Cardiac muscle cell (in vitro differentiated cells and primary cell): ENCODE data around the gene OSBP2. TPM values are rescaled to one million over a fixed set of nuclear protein-coding genes. Genes with fewer than 3 reads are reported as not detected.
A peak's percentile ranks its signal among the peaks of the same experiment; 100 is the strongest.
"Not testable (repeated sequence)": the region's sequence is repeated elsewhere in the genome, so short reads cannot be mapped to it uniquely, and the experiment has no call there.

Experiments used
- DNase-seq, 2 donors: peaks; one replicate each; pipeline versions ENCODE4 v3.0.0 to v3.0.0-alpha.2; 2010 to 2017; ENCODE audit warnings: low read depth in 1 of 2, low spot score in 1 of 2
- H3K27ac ChIP-seq: fragments of 200-600 bp; sonication (generic); 2 replicates; pipeline ENCODE4 v1.5.1; 2016
- H3K27me3 ChIP-seq: fragments of 200-600 bp; sonication (generic); 2 replicates; pipeline ENCODE4 v1.6.0; 2016; ENCODE audit warnings: control low read depth
- H3K36me3 ChIP-seq: fragments of 200-600 bp; sonication (generic); 2 replicates; pipeline ENCODE4 v1.5.1; 2016; ENCODE audit warnings: control low read depth
- H3K4me1 ChIP-seq: fragments of 200-600 bp; sonication (generic); 2 replicates; pipeline ENCODE4 v1.8.1; 2017; ENCODE audit warnings: low read depth, mild to moderate bottlenecking, mixed run types
- H3K4me3 ChIP-seq: fragments of 200-600 bp; sonication (generic); 2 replicates; pipeline ENCODE4 v1.5.1; 2016; ENCODE audit warnings: mild to moderate bottlenecking
- H3K9me3 ChIP-seq: fragments of 200-600 bp; sonication (generic); 2 replicates; pipeline ENCODE4 v1.5.1; 2017; ENCODE audit warnings: low read depth, mild to moderate bottlenecking, control low read depth
- polyA plus RNA-seq: library from polyadenylated mRNA; unstranded; fragments of >200 nt; fragmentation: Nextera tagmentation; extraction: Ambion mirVana; gene quantifications from 2 replicates; pipeline ENCODE4 v1.2.1, GENCODE V29; 2016
- total RNA-seq: library from RNA; depleted of rRNA; stranded (reverse); fragments of >200 nt; gene quantifications from 2 replicates; pipeline ENCODE4 v1.2.3, GENCODE V29; 2016
- TF ChIP-seq, protein P1 (sequence below): IDR thresholded peaks from 2 replicates; pipeline ENCODE4 v1.5.1; 2012; ENCODE audit warnings: low read depth, mild to moderate bottlenecking, low read length

OSBP2 gene
- total and polyA plus RNA-seq, 2 experiments from 2014 or later = 19.4 to 32.5 TPM

DNA sequence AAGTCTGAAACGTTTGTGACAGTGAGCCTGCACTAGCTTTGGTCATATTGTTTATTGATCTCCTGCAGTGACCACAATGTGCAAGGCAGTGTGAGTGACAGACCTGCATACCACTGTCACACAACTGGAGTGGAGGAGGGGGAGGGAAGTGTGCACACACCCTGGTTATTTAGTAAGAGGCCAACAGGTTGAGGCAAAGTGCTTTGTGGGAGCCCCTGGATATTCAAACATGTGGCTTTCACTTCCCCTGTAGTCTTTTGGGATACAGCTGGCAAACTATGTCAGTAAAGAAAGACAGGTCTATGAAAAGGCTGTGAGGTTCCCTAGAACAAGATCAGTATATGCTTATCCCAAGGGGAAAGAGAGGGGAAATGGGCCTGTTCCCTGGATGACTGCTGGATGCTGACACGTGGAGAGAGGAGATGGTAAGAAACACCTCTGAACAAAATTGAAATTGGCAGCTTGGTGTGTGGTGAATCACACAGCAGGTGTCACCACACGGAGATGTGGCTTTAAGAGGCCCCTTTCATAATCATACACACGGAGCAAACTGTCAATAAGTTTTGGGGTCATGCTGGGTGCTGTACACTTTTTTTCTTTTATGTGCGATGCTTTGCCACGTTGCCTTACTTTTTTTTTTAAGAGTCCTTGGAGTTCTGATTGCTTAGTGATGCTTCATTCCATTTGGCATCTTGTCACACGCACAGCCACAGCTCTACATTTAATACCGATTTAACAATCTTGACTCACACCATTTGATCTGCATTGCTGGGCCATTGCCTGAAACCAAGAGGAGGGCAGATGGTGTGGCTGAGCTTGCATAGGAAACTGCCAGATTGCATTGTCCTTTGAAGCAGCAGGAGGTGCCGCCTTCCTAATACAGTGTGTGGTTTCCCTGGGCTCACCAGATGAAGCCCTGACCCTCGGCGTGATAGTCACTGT, 11.3 kb downstream of the OSBP2 start:
- TF ChIP-seq, protein P1, sequence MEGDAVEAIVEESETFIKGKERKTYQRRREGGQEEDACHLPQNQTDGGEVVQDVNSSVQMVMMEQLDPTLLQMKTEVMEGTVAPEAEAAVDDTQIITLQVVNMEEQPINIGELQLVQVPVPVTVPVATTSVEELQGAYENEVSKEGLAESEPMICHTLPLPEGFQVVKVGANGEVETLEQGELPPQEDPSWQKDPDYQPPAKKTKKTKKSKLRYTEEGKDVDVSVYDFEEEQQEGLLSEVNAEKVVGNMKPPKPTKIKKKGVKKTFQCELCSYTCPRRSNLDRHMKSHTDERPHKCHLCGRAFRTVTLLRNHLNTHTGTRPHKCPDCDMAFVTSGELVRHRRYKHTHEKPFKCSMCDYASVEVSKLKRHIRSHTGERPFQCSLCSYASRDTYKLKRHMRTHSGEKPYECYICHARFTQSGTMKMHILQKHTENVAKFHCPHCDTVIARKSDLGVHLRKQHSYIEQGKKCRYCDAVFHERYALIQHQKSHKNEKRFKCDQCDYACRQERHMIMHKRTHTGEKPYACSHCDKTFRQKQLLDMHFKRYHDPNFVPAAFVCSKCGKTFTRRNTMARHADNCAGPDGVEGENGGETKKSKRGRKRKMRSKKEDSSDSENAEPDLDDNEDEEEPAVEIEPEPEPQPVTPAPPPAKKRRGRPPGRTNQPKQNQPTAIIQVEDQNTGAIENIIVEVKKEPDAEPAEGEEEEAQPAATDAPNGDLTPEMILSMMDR = no peak
- Histone ChIP-seq H3K4me3 (no peak overlapping the region), H3K36me3 (no peaks in the 10 kb centered on the region), H3K27me3 (no peaks in the 10 kb centered on the region), H3K27ac (peak overlapping the region; percentile 55), H3K4me1 (peaks cover 9% of the 10 kb centered on the region), H3K9me3 (no peaks in the 10 kb centered on the region)
- DNase-seq = no peak

DNA sequence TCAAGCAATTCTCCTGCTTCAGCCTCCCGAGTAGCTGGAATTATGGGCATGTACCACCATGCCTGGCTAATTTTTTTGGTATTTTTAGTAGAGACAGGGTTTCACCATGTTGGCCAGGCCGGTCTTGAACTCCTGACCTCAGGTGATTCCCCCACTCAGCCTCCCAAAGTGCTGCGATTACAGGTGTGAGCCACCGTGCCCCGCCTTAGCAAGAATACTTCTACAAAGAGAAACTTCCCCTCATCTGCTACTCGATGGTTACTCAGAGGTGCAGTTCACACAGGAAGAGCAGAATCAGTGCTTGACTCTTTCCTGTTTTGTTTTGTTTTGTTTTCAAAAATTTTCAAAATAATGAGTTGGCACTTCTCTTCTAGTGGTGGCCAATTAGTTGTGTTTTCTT, 15.3 kb downstream of the OSBP2 start:
- H3K4me1 ChIP-seq = not testable (repeated sequence)

DNA sequence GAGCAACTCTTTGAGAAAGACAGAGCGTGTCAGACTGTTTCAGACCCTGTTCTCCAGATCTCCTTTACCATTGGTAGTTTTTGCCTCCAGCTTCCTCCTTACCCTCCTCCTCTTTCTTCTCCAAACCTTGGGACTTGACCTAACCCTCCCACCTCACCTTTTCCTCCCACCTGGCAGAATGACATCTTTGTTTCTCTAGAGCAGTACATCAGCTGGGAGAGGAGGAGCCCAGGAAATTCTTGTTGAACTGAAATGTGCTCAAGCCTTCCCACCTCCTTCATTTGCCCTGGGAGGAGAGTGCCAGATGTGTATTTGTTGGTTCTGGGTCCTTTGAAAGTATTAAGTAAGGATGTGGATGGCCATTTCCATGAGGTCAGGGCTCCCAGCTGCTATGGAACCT, 17.4 kb downstream of the OSBP2 start:
- TF ChIP-seq, protein P1 = no peak
- H3K27ac ChIP-seq = no peak overlapping the region

More for the DNA sequence above, 15.3 kb downstream of the OSBP2 start:
- not testable (repeated sequence) for H3K36me3 ChIP-seq, H3K9me3 ChIP-seq, H3K4me3 ChIP-seq, H3K27ac ChIP-seq, DNase-seq, H3K27me3 ChIP-seq

DNA sequence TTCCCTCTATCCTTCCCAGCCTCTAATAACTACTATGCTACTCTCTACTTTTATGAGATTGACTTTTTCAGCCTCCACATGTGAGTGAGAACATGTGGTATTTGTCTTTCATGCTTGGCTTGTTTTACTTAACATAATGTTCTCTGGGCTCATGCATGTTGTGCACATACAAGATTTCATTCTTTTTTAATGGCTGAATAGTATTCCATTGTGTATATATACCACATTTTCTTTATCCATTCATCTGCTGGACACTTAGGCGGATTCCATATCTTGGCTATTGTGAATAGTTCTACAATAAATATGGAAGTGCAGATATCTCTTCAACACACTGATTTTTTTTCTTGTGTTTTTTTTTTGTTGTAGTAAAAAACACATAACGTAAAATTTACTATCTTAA, 19.4 kb downstream of the OSBP2 start:
- TF ChIP-seq, protein P1 = no peak
- no peak overlapping the region for H3K4me3 ChIP-seq

More for the DNA sequence above, 17.4 kb downstream of the OSBP2 start:
- no peak overlapping the region for H3K4me3 ChIP-seq
- no peaks in the 10 kb centered on the region for H3K9me3 ChIP-seq
- no peaks in the 10 kb centered on the region for H3K4me1 ChIP-seq
- DNase-seq = no peak
- H3K36me3 ChIP-seq = no peaks in the 10 kb centered on the region
- no peaks in the 10 kb centered on the region for H3K27me3 ChIP-seq

DNA sequence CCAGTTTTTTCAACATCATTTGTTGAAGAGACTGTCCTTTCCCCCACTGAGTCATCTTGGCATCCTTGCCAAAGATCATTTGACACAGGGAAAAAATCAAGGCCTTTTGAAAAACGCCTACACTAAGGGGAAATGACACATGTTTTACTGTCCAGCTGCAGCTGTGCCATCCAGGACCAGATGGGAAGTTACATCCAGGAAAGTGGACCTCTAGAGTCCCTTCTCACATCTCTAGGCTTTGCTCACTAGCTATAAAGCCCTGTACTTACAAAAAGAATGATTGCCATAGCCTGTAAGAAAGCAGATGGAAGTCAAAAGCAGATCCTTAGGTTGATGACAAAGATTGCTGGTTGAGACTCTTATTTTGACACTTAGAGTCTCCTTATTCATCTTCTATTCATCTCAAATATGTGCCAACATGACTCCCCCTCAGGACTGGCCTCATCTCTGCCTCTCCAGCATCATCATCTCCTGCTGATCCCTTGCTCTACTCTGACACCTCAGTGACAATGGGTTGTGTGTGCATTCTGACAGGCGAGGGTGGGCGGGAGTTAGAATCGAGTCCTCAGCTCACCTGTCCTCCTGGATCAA, 22.8 kb downstream of the OSBP2 start:
- TF ChIP-seq, protein P1 = no peak
- peak in 1 of 2 donors; percentile 26 for DNase-seq
- Histone ChIP-seq H3K27me3 (no peaks in the 10 kb centered on the region), H3K4me1 (no peaks in the 10 kb centered on the region), H3K36me3 (no peaks in the 10 kb centered on the region), H3K9me3 (no peaks in the 10 kb centered on the region), H3K27ac (no peak overlapping the region), H3K4me3 (no peak overlapping the region)

More for the DNA sequence above, 19.4 kb downstream of the OSBP2 start:
- no peaks in the 10 kb centered on the region for H3K36me3 ChIP-seq
- no peak overlapping the region for H3K27ac ChIP-seq
- no peaks in the 10 kb centered on the region for H3K27me3 ChIP-seq
- no peaks in the 10 kb centered on the region for H3K9me3 ChIP-seq
- no peaks in the 10 kb centered on the region for H3K4me1 ChIP-seq
- DNase-seq = no peak

DNA sequence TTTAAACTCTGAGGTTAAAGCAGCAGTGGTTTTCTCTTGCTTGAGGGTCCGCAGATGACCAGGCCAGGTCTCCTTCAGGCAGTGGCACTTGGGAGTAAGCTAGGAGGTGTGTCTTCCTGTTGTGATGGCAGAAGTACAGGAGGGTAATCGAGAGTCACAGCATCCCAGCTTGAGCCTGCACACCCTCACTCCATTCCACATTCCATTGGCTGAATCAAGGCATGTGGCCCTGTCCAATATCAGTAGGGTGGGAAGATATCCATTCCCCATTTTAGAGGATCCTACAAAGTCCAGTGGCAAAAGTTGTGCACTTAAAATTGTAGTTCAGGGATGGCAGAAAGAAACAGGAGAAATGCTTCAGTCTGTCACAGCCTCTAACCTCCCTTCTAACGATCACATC, 23.3 kb downstream of the OSBP2 start:
- Histone ChIP-seq H3K4me1 (no peaks in the 10 kb centered on the region), H3K9me3 (no peaks in the 10 kb centered on the region), H3K36me3 (no peaks in the 10 kb centered on the region), H3K27ac (no peak overlapping the region), H3K4me3 (no peak overlapping the region), H3K27me3 (no peaks in the 10 kb centered on the region)
- no peak for DNase-seq
- TF ChIP-seq, protein P1 = no peak
